GM18907 (cell line): ENCODE results near the gene COL11A1.
"Not testable (repeated sequence)": the region's sequence is repeated elsewhere in the genome, so short reads cannot be mapped to it uniquely, and the experiment has no call there.

Source experiments
- ATAC-seq: cut with Tn5 transposase; IDR thresholded peaks from one replicate; pipeline ENCODE4 v1.9.1; 2021; ENCODE audit warnings: mild to moderate bottlenecking, moderate library complexity; ENCODE audit not compliant: unreplicated experiment

COL11A1 gene

DNA sequence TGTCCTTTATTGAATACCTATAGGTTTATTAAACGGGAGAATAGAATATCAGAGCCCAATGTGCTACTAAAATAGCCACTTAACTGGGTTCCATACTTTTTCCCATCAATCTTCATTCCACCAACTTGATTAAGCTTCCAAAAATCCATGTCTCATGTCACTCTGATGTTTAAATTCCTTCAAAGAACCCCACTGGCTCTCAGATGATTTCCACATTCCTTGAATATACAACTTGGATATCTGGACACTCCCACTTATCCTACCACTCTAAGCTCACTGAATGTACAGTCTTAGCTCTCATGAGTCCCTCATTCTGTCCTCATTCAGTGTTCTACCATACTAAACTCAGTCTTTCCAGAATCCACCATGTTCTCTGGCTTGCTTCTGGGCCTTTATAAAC lies 21.1 kb downstream of the COL11A1 start:
- ATAC-seq: no peak

DNA sequence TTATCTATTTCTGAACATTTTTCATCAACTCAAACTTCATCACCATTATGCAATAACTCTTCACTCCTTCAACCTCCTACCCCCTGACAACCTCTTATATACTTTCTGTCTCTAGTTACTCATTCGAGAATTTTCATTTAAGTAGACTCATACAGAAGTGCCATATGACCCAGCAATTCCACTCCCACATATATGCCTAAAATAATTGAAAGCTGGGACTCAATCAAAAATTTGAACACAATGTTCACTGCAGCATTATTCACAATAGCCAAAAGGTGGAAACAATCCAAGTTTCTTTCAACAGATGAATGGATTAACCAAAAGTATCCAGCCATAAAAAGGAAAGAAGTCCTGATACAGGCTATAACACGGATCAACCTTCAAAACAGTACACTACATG lies 24.1 kb downstream of the COL11A1 start:
- ATAC-seq: no peak

DNA sequence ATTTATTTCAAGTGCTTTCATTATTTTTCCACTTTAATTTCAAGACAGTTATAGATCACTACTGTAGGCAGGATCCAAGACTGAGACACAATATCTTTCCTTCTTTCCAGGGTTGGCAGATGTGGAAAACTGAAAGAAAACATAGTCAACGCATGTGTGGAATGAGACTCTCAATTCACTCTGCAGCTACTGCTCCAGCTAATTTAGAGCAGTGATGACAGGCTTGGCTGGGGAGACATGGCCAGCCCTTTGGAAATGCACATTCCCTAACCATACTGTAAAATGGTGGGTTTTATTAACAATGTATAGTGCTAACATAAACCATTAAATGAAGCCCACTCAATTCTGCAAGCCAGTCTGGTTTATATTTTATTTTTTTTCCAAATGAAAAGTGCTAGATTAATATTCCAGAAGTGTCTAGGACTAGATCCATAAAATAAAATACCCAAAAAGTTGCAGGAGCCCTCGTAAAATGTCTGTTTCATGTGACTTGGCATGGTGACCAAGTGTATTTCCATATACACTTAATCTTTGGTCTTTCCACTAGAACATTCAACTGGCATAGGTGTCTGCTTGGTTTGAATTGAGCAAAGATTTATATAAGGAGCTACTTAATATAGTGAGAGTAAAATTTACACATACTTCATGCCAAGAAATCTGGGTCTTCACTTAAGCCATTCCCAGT lies 32.9 kb downstream of the COL11A1 start:
- ATAC-seq: no peak

DNA sequence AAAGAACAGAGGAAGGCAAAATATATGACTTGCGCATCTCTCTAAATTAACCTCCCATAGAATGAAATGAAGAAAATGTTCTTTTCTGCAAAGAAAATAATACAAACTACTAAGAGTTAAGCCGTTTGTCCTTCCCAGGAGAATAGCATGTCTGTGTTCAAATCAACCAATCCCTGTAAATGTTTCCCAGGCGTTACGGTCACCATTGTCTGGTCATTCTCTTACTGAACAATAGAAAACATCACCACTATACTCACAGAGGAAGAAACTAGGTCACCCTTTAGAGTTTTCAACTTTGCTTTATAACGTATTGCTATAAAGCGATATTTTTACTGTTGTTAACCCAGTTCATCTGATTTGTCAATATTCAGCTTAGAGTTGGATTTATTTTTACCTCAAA lies 34.1 kb downstream of the COL11A1 start:
- no peak for ATAC-seq

DNA sequence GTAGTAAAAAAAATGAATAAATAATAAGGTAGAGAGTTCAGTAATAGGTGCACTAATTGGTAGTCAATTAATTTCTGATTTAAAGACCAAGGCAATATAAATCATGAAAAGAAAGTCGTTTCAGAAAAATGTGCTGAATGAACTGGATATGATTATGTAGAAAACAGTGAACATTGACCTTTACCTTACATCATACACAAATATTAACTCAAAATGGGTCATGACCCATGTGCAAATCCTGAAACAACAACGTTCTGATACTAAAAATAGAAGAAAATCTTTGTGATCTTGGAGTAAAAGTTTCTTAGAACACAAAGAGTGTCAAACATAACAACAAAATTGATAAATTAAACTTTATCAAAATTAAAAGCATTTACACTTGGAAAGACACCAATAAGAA lies 39.1 kb downstream of the COL11A1 start:
- ATAC-seq: no peak

DNA sequence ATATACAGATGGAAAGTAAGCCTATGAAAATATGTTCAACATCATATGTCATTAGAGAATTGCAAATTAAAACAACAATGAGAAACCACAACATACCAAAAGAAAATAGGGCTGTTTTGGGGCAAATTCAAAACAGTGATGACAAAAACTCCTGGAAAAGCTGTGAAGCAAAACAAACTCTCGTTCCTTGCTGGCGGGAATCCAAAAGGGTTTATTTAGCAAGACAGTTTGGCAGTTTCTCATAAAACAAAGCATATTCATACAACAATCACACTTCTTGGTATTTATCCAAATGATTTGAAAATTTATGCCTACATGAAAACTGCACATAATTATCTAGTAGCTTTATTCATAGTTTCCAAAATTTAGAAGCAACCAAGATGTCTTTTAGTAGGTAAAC lies 44.4 kb downstream of the COL11A1 start:
- no peak for ATAC-seq

DNA sequence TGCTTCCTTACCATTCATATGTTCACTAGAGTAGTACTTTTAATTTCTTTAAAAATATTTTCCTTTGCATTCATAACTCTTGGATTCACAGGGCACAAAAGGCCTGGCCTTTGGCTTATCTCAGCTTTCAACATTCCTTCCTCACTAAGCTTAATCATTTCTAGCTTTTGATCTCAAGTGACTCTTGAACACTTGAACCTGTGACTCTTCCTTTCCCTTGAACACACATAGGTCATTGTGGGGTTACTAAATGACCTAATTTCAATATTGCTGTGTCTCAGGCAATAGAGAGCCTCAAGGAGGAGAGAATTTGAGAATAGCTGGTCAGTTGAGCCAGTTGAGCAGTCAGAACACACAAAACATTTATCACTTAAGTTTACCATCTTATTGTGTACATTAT lies 49.9 kb downstream of the COL11A1 start:
- no peak for ATAC-seq

DNA sequence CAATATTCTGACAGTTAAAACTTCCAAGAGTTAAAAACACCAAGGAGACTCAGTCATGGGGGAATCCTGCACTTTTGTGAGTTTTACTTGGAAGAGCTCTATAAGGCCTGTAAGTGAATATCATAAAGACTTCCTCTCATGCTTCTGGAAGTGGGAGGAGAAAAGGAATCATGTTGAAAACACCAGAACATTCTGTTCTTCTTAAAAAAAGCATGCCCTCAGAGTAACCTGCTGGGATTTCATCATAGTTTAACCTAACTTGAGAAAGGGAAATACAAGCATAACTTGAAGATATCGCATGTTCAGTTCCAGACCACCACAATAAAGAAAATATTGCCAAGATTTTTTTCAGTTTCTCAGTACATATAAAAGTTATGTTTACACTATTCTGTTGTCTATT lies 51.9 kb downstream of the COL11A1 start:
- no peak for ATAC-seq

DNA sequence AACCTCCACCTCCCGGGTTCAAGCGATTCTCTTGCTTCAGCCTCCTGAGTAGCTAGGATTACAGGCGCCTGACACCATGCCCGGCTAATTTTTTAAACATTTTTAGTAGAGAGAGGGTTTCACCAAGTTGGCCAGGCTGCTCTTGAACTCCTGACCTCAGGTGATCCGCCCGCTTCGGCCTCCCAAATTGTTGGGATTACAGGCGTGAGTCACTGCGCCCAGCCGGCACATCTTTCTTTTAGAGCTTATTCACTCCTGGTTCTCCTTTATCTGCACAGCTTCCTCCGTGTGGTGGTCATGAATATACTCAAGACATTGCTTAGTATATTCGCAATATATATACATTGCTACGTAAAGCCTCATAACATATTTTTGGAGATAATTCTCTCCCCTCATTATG lies 80.2 kb downstream of the COL11A1 start:
- ATAC-seq: not testable (repeated sequence)

DNA sequence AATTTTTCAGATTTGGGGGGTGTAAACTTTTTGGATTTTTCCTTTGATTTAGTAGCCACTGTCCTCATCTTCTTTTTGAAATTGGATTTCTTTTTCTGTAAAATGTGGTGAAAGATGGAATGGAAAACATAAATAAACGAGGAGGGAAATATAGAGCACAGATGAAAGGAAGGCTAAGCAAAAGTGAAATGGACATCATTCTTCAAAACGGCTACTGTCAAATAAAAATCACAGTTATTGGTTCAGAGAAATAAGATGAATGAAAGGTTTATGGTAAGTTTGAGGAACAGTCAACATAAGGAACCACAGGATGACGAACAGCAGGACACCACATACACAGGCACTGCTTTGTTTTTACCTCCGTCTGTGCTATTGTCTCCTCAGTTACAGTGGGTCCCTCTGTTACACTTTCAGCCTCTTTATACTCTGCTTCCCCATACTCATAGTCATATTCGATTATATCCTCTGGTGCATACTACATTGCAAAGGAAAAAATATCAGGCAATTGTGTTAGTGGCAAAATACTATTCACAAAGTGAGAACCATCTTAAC lies 82.4 kb downstream of the COL11A1 start:
- no peak for ATAC-seq

DNA sequence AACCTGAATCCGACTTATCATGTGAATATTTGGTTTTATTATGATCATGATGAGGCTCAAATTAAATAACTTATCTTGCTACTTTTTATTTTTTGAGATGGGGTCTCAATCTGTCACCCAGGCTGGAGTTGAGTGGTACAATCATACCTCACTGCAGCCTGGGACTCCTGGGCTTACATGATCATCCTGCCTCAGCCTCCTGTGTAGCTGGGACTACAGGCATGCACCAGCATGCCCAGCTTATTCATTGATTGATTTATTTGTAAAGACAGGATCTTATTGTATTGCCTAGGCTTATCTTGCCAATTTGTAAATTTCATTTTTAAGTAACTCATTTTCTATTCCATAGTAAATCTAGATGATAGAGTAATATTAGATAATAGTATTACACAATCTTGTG lies 84.3 kb downstream of the COL11A1 start:
- no peak for ATAC-seq

DNA sequence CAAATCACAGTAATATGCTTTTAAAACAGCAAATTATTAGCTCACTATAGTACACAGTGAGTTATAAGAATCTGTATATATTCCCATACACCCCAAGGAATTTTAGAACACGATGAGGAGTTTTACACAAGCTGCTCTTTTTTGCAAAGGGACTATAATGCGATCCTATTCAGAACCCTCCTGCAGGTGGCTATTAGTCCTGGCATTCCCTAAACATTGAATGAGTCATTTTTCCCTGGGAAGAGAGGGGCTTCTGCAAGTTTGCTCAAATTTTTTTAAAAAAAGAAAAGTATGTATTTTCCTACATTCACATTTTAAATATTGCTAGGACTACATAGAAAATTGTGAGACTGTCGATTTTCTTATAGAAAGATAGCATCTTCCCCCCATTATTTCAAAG lies 106.3 kb downstream of the COL11A1 start:
- no peak for ATAC-seq

DNA sequence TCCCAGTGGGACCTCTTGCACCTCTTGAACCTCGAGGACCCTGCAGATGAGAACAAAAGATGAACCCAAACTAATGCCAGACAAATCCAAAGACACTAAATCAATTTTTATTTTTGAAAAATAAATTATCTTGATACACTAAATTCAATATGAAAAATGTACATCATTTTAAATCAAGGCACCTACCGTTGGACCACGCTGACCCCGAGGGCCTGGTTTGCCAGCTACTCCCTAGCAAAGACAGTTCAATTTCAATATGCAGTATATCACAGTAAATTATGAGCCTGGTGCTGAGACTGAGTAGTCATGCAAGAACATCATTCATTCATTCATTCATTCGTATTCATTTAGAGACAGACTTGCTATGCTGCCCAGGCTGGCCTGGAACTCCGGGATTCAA lies 129.4 kb downstream of the COL11A1 start:
- ATAC-seq: no peak

DNA sequence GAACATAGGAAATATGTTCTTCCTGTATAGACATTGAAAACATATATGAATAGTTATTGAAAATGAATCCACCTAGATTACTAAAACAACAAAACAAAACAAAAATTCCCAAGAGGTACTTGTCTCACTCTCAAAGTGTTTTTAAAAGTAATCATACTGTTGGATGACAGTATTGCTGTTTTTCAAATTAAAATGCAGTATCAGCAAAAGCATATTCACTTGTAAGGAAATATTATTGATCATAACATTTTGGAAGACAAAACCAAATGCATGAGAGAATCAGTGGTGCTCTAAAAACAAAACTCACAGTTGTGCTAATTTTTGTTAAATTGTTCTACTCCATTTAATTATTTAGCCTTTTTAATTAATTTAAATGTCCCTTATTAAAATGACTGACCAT lies 131.0 kb downstream of the COL11A1 start:
- no peak for ATAC-seq

DNA sequence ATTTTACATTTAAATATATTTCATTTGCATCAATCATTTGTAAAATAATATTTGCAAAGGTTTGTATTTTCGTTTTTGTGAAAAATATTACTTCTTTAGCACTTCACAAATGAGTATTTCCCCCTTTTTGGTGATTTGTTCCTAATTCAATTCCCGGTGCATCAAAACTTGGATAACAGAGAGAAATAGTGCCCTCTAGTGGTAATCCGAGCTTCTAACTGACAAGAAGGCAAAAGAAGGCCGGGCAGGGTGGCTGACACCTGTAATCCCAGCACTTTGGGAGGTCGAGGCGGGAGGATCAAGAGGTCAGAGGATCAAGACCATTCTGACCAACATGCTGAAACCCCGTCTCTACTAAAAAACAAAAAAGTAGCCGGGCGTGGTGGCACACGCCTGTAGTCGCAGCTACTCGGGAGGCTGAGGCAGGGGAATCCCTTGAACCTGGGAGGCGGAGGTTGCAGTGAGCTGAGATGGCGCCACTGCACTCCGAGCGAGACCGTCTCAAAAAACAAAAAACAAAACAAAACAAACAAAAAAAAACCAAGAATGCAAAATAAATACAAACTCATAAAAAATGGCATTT lies 137.7 kb downstream of the COL11A1 start:
- ATAC-seq: peak; percentile 82

DNA sequence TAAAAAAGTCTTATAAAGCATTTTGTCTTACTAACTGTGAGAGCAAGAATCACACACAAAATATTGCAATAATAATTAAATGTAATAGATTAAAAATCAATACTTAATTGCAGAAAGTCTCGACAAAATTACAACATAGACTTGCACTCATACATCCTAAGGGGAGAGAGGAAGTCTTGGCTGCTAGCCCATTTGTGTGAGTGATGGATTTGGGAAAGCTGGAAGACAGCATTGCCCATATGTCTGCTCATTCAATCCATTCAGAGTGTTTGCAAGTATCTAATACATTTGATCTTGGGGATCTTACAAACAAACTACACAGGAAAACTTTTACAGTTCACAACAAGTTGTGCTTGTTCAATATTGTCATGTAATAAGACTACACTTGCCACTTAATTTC lies 140.5 kb downstream of the COL11A1 start:
- no peak for ATAC-seq

DNA sequence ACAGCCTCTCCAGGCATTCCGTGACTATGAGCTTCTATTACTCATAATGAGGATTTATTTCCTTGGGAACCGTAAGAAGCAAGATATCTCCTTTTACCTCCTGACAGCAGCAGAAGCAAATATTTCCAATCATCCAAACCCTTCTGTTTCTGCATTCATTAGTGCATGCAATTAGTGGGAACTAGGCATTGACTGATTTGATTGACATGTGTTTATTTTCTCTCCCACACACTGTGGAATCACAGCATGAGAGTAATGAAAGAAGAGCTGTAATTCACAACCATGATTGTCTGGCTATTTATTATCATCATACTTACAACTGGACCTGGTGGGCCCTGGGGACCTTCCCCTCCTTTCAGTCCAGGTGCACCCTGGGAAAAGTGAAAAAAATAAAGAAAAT lies 146.8 kb downstream of the COL11A1 start:
- ATAC-seq: no peak

DNA sequence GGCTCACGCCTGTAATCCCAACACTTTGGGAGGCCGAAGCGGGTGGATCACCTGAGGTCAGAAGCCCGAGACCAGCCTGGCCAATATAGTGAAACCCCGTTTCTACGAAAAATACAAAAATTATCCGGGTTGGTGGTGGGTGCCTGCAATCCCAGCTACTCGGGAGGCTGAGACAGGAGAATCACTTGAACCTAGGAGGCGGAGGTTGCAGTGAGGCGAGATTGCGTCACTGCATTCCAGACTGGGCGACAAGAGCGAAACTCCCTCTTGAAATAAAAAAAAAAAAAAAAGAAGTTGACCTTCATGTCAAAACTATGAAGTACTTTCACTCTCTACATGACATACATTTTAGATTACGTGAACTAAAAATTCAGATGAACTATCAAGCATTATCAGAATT lies 153.7 kb downstream of the COL11A1 start:
- no peak for ATAC-seq

DNA sequence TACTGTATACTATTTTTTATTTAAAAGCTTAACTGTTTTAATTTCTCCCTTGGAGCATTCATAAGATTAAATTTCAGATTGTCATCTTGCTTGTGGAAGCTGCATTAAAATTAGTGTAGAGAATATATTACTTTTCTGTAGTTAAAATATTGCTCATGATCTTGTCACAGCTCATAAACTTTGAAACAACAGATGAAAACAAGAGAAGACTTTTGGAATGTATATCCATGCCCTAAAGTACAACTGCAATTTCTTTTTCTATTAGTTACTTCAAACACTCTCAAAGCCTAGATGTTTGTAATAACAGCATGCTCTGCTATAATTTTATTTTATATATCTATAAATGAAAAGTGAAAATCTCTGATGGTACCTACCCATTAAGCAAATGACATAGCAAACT lies 155.9 kb downstream of the COL11A1 start:
- ATAC-seq: no peak

DNA sequence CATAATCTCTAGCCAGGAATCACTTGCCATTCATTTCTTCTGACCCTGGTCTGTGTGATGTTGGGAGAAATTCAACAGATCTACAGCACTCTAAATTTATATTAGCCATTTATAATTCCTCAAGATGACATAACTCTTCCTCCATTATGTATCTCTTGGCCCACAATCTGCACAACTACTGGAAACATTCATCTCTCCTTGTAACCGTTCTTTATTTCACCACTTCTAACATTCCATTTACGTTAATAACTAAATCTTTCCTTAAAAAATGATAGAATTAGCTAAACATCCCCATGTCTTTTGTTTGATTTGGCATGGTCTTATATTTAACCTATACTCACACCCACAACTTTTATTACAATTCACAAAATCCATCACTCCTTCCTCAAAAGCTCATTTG lies 166.0 kb downstream of the COL11A1 start:
- ATAC-seq: no peak

DNA sequence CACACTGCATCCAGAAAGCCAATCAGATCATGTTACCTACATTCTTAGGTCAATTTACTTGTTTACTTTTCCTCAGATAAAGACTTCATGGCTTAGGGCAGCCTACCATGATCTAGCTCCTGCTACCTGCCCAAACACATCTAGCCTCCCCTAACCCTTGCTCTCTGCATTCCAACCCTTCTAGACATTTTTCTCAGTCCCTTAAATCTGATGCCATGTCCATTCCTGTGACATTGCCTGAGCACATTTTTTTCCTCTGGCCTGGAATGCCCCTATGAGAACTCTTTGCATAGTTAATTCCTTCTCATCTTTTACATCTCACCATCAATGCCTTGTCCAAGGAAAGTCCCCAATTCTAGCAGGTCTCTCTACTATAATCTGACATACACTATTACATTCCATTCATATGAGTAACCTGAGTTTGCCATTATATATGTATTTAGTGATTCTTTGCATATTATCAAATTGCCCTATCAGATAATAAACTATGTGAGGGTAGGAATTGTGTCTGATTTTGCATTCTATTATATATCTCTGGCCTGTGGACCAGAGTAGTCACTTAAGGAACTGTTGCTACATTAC lies 166.9 kb downstream of the COL11A1 start:
- no peak for ATAC-seq

DNA sequence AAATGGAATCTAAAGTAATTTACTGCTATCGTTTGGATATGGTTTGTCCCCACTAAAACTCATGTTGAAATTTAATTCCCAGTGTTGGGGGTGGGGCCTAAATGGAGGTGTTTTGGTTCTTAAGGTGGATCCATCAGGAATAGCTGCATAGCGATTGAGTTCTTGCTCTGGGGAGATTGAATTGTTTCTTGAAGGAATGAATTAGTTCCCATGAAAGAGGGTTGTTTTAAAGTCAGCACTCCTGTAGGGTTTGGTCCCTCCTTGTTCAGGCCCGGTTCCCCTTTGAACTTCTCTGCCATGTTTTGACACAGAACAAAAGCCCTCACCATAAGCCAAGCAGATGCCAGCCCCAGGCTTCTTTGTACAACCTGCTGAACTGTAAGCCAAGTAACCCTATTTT lies 170.9 kb downstream of the COL11A1 start:
- ATAC-seq: no peak
